H9 (cell line): ENCODE data around the gene GUK1. TPM values are rescaled to one million over a fixed set of nuclear protein-coding genes. Genes with fewer than 3 reads are reported as not detected.

ENCODE experiments used
- DNase-seq: peaks from one replicate; pipeline ENCODE4 v3.0.0-alpha.2; 2017
- H2AFZ ChIP-seq: one replicate; pipeline ENCODE4 v1.6.1; 2013; ENCODE audit warnings: mild to moderate bottlenecking, low read length, control low read depth, moderate library complexity
- H2AK5ac ChIP-seq: 2 replicates; pipeline ENCODE4 v1.6.1; 2013; ENCODE audit warnings: low read length, control low read depth, mixed read lengths; ENCODE audit not compliant: insufficient read length
- H2BK120ac ChIP-seq: one replicate; pipeline ENCODE4 v1.6.1; 2013; ENCODE audit warnings: low read depth, mild to moderate bottlenecking, low read length, control low read depth, inconsistent platforms; ENCODE audit not compliant: poor library complexity, severe bottlenecking
- H2BK12ac ChIP-seq: 2 replicates; pipeline ENCODE4 v1.6.1; 2013; ENCODE audit warnings: low read length, control low read depth, mixed read lengths, low read depth; ENCODE audit not compliant: insufficient read length
- H2BK15ac ChIP-seq: 2 replicates; pipeline ENCODE4 v1.6.1; 2013; ENCODE audit warnings: low read depth, low read length, control low read depth
- H2BK20ac ChIP-seq: one replicate; pipeline ENCODE4 v1.6.1; 2013; ENCODE audit warnings: low read depth, mild to moderate bottlenecking, low read length, control low read depth, inconsistent platforms; ENCODE audit not compliant: poor library complexity, severe bottlenecking
- H2BK5ac ChIP-seq: 2 replicates; pipeline ENCODE4 v1.6.1; 2013; ENCODE audit warnings: low read length, control low read depth, mixed read lengths; ENCODE audit not compliant: insufficient read length
- H3K14ac ChIP-seq: 2 replicates; pipeline ENCODE4 v1.6.1; 2013; ENCODE audit warnings: low read length, control low read depth; ENCODE audit not compliant: insufficient read depth
- H3K18ac ChIP-seq: 2 replicates; pipeline ENCODE4 v1.6.1; 2013; ENCODE audit warnings: low read depth, mild to moderate bottlenecking, mixed read lengths, low read length, control low read depth; ENCODE audit not compliant: insufficient read length
- H3K23ac ChIP-seq: 2 replicates; pipeline ENCODE4 v1.6.1; 2013; ENCODE audit warnings: low read length, control low read depth, mixed read lengths, low read depth; ENCODE audit not compliant: insufficient read length
- H3K23me2 ChIP-seq: 2 replicates; pipeline ENCODE4 v1.6.1; 2013; ENCODE audit warnings: low read depth, mild to moderate bottlenecking, mixed read lengths, low read length, control low read depth; ENCODE audit not compliant: insufficient read length, poor library complexity, severe bottlenecking
- H3K27ac ChIP-seq: 2 replicates; pipeline ENCODE4 v1.5.1; 2013; ENCODE audit warnings: low read length, control low read depth, mixed read lengths, low read depth; ENCODE audit not compliant: insufficient read length
- H3K27me3 ChIP-seq: 2 replicates; pipeline ENCODE4 v1.6.1; 2013; ENCODE audit warnings: low read length, control low read depth, inconsistent platforms; ENCODE audit not compliant: insufficient read depth
- H3K4ac ChIP-seq: 2 replicates; pipeline ENCODE4 v1.6.1; 2013; ENCODE audit warnings: low read depth, mild to moderate bottlenecking, control low read depth, inconsistent platforms, low read length, moderate library complexity
- H3K4me1 ChIP-seq: 2 replicates; pipeline ENCODE4 v1.6.1; 2013; ENCODE audit warnings: low read length, control low read depth, inconsistent platforms; ENCODE audit not compliant: insufficient read depth
- H3K4me2 ChIP-seq: 2 replicates; pipeline ENCODE4 v1.6.1; 2013; ENCODE audit warnings: low read length, control low read depth, mixed read lengths; ENCODE audit not compliant: insufficient read length, insufficient read depth
- H3K56ac ChIP-seq: 2 replicates; pipeline ENCODE4 v1.6.1; 2013; ENCODE audit warnings: low read depth, mild to moderate bottlenecking, mixed read lengths, low read length, control low read depth; ENCODE audit not compliant: insufficient read length
- H3K79me1 ChIP-seq: 2 replicates; pipeline ENCODE4 v1.6.1; 2013; ENCODE audit warnings: low read depth, mild to moderate bottlenecking, moderate library complexity, low read length, control low read depth, inconsistent platforms; ENCODE audit not compliant: insufficient read depth, poor library complexity, severe bottlenecking
- H3K79me2 ChIP-seq: 2 replicates; pipeline ENCODE4 v1.6.1; 2013; ENCODE audit warnings: low read length, control low read depth, inconsistent platforms; ENCODE audit not compliant: insufficient read depth
- H3K9ac ChIP-seq: 2 replicates; pipeline ENCODE4 v1.6.1; 2013; ENCODE audit warnings: low read length, control low read depth, mixed read lengths; ENCODE audit not compliant: insufficient read length; ENCODE audit errors: extremely low read depth
- H3K9me3 ChIP-seq: one replicate; pipeline ENCODE4 v1.6.1; 2013; ENCODE audit warnings: low read depth, low read length, inconsistent platforms; ENCODE audit not compliant: control insufficient read depth
- H3T11ph ChIP-seq: one replicate; pipeline ENCODE4 v1.6.1; 2013; ENCODE audit warnings: mild to moderate bottlenecking, low read length, control low read depth, inconsistent platforms
- H4K20me1 ChIP-seq: one replicate; pipeline ENCODE4 v1.6.1; 2013; ENCODE audit not compliant: control insufficient read depth, insufficient read length, insufficient read depth
- H4K5ac ChIP-seq: 2 replicates; pipeline ENCODE4 v1.6.1; 2013; ENCODE audit warnings: low read depth, mild to moderate bottlenecking, mixed read lengths, low read length, control low read depth; ENCODE audit not compliant: insufficient read length
- H4K8ac ChIP-seq: replicated peaks from 2 replicates; pipeline ENCODE4 v1.6.1; 2013; ENCODE audit warnings: low read length, control low read depth, mixed read lengths, low read depth; ENCODE audit not compliant: insufficient read length
- H4K91ac ChIP-seq: 2 replicates; pipeline ENCODE4 v1.6.1; 2013; ENCODE audit warnings: low read depth, mild to moderate bottlenecking, moderate library complexity, mixed read lengths, low read length, control low read depth; ENCODE audit not compliant: insufficient read length
- H3K27ac Mint-ChIP-seq, 3 experiments: 2 replicates in 2 of 3; 3 replicates in 1 of 3; pipeline ENCODE4 v1.8.0; 2020 to 2021; ENCODE audit warnings: mixed read lengths in 3 of 3, mild to moderate bottlenecking in 1 of 3, moderate library complexity in 1 of 3
- H3K27me3 Mint-ChIP-seq: 2 replicates; pipeline ENCODE4 v1.8.0; 2021; ENCODE audit warnings: low read depth, mild to moderate bottlenecking, moderate library complexity, mixed read lengths
- H3K36me3 Mint-ChIP-seq, 3 experiments: 2 replicates in 2 of 3; 3 replicates in 1 of 3; pipeline ENCODE4 v1.8.0; 2020 to 2021; ENCODE audit warnings: low read depth in 3 of 3, mixed read lengths in 3 of 3; ENCODE audit not compliant: insufficient read depth in 1 of 3
- H3K4me1 Mint-ChIP-seq, 2 experiments: 2 replicates each; pipeline ENCODE4 v1.8.0; 2020; ENCODE audit warnings: mixed read lengths in 2 of 2
- H3K4me3 Mint-ChIP-seq, 2 experiments: 2 replicates in 1 of 2; 3 replicates in 1 of 2; pipeline ENCODE4 v1.8.0; 2020 to 2021; ENCODE audit warnings: mild to moderate bottlenecking in 2 of 2, mixed read lengths in 2 of 2, moderate library complexity in 1 of 2
- H3K9me3 Mint-ChIP-seq, 2 experiments: 2 replicates in 1 of 2; 3 replicates in 1 of 2; pipeline ENCODE4 v1.8.0; 2020; ENCODE audit warnings: mild to moderate bottlenecking in 2 of 2, mixed read lengths in 2 of 2, moderate library complexity in 1 of 2
- CTCF ChIP-seq: fragments of 200-600 bp; sonication (generic); conservative IDR thresholded peaks from 3 replicates; pipeline ENCODE4 v1.8.0; 2021; ENCODE audit warnings: antibody characterized with exemption, mild to moderate bottlenecking
- WGBS: extraction: QIAGEN DNeasy Blood & Tissue Kit; methylation state at CpG from one replicate; pipeline ENCODE4 v1.1.7; 2013; ENCODE audit warnings: missing lambda C conversion rate, low lambda C conversion rate, mixed read lengths; ENCODE audit not compliant: insufficient read length; ENCODE audit errors: extremely low coverage; 5-methylcytosine and 5-hydroxymethylcytosine counted together
- total RNA-seq: library from RNA; stranded (reverse); gene quantifications from 2 replicates; pipeline ENCODE4 v1.2.1, GENCODE V29; 2021

Gene GUK1
- total RNA-seq, 1 experiment from 2014 or later, result 88.2 TPM

GRCh38 chr1:228156941-228157728, 17.1 kb downstream of the GUK1 start:
- H3K9ac ChIP-seq, result no peak overlapping the region
- H4K91ac ChIP-seq, result no peak overlapping the region
- no peaks in the 10 kb centered on the region; the same call in 1 of the 2 replicates for H3K27me3 ChIP-seq
- H2BK5ac ChIP-seq, result no peak overlapping the region
- Mint-ChIP-seq H3K27me3 (peaks cover 9% of the 10 kb centered on the region), H3K27ac (no peak overlapping the region), H3K36me3 (no peaks in the 10 kb centered on the region), H3K4me1 (peaks cover 6 to 11% of the 10 kb centered on the region in 2 experiments; a peak in 2 of 4 replicates), H3K9me3 (no peaks in the 10 kb centered on the region), H3K4me3 (no peak overlapping the region)
- no peak overlapping the region for H2BK20ac ChIP-seq
- WGBS, result no CpG with 5 or more reads among the region's 24 CpGs
- no peak for DNase-seq
- H3K56ac ChIP-seq, result no peak overlapping the region
- H3K4me1 ChIP-seq, result no peaks in the 10 kb centered on the region
- no peak overlapping the region for H3T11ph ChIP-seq
- H3K23me2 ChIP-seq, result no peaks in the 10 kb centered on the region
- H3K4ac ChIP-seq, result no peak overlapping the region
- H3K27ac ChIP-seq, result no peak overlapping the region
- no peak for TF ChIP-seq CTCF
- no peak overlapping the region for H3K4me2 ChIP-seq
- no peak overlapping the region for H2AK5ac ChIP-seq
- H4K5ac ChIP-seq, result no peak overlapping the region
- H3K18ac ChIP-seq, result no peak overlapping the region
- H4K20me1 ChIP-seq, result peaks cover 3% of the 10 kb centered on the region
- no peaks in the 10 kb centered on the region for H3K79me1 ChIP-seq
- no peaks in the 10 kb centered on the region for H3K79me2 ChIP-seq
- H3K14ac ChIP-seq, result no peak overlapping the region
- no peaks in the 10 kb centered on the region for H3K9me3 ChIP-seq
- H3K23ac ChIP-seq, result no peak overlapping the region
- no peak overlapping the region for H2BK12ac ChIP-seq
- H4K8ac ChIP-seq, result no peak overlapping the region
- no peak overlapping the region for H2BK120ac ChIP-seq
- no peak overlapping the region for H2BK15ac ChIP-seq
- no peak overlapping the region for H2AFZ ChIP-seq
